GM23338 (cell line): Measurements from ENCODE around the gene SPATC1L. TPM values are rescaled to one million over a fixed set of nuclear protein-coding genes. Genes with fewer than 3 reads are reported as not detected.
A peak's percentile ranks its signal among the peaks of the same experiment; 100 is the strongest.
"Not testable (repeated sequence)": the region's sequence is repeated elsewhere in the genome, so short reads cannot be mapped to it uniquely, and the experiment has no call there.

Experiments
- ATAC-seq: fragments of 200-7000 bp; cut with Tn5 transposase; 3 replicates; pipeline ENCODE4 v1.9.1; 2020
- DNase-seq: peaks from one replicate; pipeline ENCODE4 v3.0.0-alpha.2; 2015; ENCODE audit warnings: low spot score
- H2AFZ ChIP-seq: fragments of 200-600 bp; sonication (generic); 2 replicates; pipeline ENCODE4 v1.8.0; 2016; ENCODE audit warnings: antibody characterized with exemption, mild to moderate bottlenecking, moderate library complexity
- H3F3A ChIP-seq: fragments of 200-600 bp; sonication (generic); replicated peaks from 2 replicates; pipeline ENCODE4 v1.8.0; 2017; ENCODE audit warnings: antibody characterized with exemption, mixed run types, low read depth
- H3K27ac ChIP-seq: fragments of 200-600 bp; sonication (generic); 2 replicates; pipeline ENCODE4 v1.6.1; 2016; ENCODE audit warnings: low read depth
- H3K27me3 ChIP-seq: fragments of 200-600 bp; sonication (generic); 2 replicates; pipeline ENCODE4 v1.8.0; 2016; ENCODE audit warnings: mild to moderate bottlenecking, mixed run types, moderate library complexity; ENCODE audit not compliant: insufficient read depth
- H3K36me3 ChIP-seq: fragments of 200-600 bp; sonication (generic); 2 replicates; pipeline ENCODE4 v1.8.0; 2016; ENCODE audit warnings: mild to moderate bottlenecking; ENCODE audit not compliant: insufficient read depth
- H3K4me1 ChIP-seq: fragments of 200-600 bp; sonication (generic); 2 replicates; pipeline ENCODE4 v1.8.0; 2016; ENCODE audit warnings: mild to moderate bottlenecking, moderate library complexity; ENCODE audit not compliant: insufficient read depth
- H3K4me2 ChIP-seq: fragments of 200-600 bp; sonication (generic); 2 replicates; pipeline ENCODE4 v1.7.1; 2017; ENCODE audit warnings: mixed run types
- H3K4me3 ChIP-seq: fragments of 200-600 bp; sonication (generic); 2 replicates; pipeline ENCODE4 v1.6.1; 2016; ENCODE audit warnings: mixed run types
- H3K79me2 ChIP-seq: fragments of 200-600 bp; sonication (generic); replicated peaks from 2 replicates; pipeline ENCODE4 v1.8.0; 2017; ENCODE audit warnings: mild to moderate bottlenecking; ENCODE audit not compliant: insufficient read depth
- H3K9me2 ChIP-seq: fragments of 200-600 bp; sonication (generic); 2 replicates; pipeline ENCODE4 v1.8.0; 2017; ENCODE audit not compliant: insufficient read depth
- H4K20me1 ChIP-seq: fragments of 200-600 bp; sonication (generic); replicated peaks from 2 replicates; pipeline ENCODE4 v1.8.0; 2017; ENCODE audit warnings: mild to moderate bottlenecking; ENCODE audit not compliant: insufficient read depth
- H3K27ac Mint-ChIP-seq: 2 replicates; pipeline ENCODE4 v1.8.0; 2020; ENCODE audit warnings: inconsistent platforms, mild to moderate bottlenecking, moderate library complexity, mixed read lengths
- H3K27me3 Mint-ChIP-seq: 3 replicates; pipeline ENCODE4 v1.8.0; 2022; ENCODE audit warnings: low read depth, mild to moderate bottlenecking, moderate library complexity, mixed read lengths, inconsistent platforms; ENCODE audit not compliant: insufficient read depth, poor library complexity
- H3K36me3 Mint-ChIP-seq: 3 replicates; pipeline ENCODE4 v1.8.0; 2021; ENCODE audit warnings: low read depth, mild to moderate bottlenecking, inconsistent platforms, moderate library complexity, mixed read lengths
- H3K4me1 Mint-ChIP-seq: 3 replicates; pipeline ENCODE4 v1.8.0; 2020; ENCODE audit warnings: mild to moderate bottlenecking, inconsistent platforms, mixed read lengths
- H3K4me3 Mint-ChIP-seq: 3 replicates; pipeline ENCODE4 v1.8.0; 2021; ENCODE audit warnings: moderate library complexity, mild to moderate bottlenecking, inconsistent platforms, mixed read lengths
- H3K9me3 Mint-ChIP-seq: 3 replicates; pipeline ENCODE4 v1.8.0; 2020; ENCODE audit warnings: moderate library complexity, mild to moderate bottlenecking, inconsistent platforms, mixed read lengths
- CREB1 ChIP-seq: fragments of 250-450 bp; sonication (Bioruptor Pico); IDR thresholded peaks from 2 replicates; pipeline ENCODE4 v1.5.0; 2020; ENCODE audit warnings: low read depth, mild to moderate bottlenecking, moderate library complexity
- CTCF ChIP-seq, 2 experiments: fragments of 200-600 bp in 1 of 2; sonication (generic) in 1 of 2; conservative IDR thresholded peaks; 2 replicates each; pipeline versions ENCODE4 v1.5.1 to v1.6.1; 2016 to 2017; ENCODE audit warnings: antibody characterized with exemption in 2 of 2, low read depth in 2 of 2, mild to moderate bottlenecking in 2 of 2, moderate library complexity in 1 of 2
- EZH2 ChIP-seq: fragments of 200-600 bp; sonication (generic); IDR thresholded peaks from one replicate; pipeline ENCODE4 v1.8.0; 2017; ENCODE audit warnings: antibody characterized with exemption, mild to moderate bottlenecking, low read depth; ENCODE audit not compliant: unreplicated experiment
- EZH2phosphoT487 ChIP-seq: fragments of 200-600 bp; sonication (generic); IDR thresholded peaks from one replicate; pipeline ENCODE4 v1.8.1; 2018; ENCODE audit warnings: antibody characterized with exemption; ENCODE audit not compliant: unreplicated experiment
- JUNB ChIP-seq: IDR thresholded peaks from one replicate; pipeline ENCODE4 v1.6.1; 2016; ENCODE audit warnings: antibody characterized with exemption; ENCODE audit not compliant: unreplicated experiment
- NANOG ChIP-seq: IDR thresholded peaks from 2 replicates; pipeline ENCODE4 v1.6.1; 2016; ENCODE audit warnings: antibody characterized with exemption, borderline replicate concordance
- POLR2AphosphoS5 ChIP-seq: IDR thresholded peaks from 2 replicates; pipeline ENCODE4 v1.6.1; 2016; ENCODE audit warnings: antibody characterized with exemption, low read depth
- STAT1 ChIP-seq: IDR thresholded peaks from one replicate; pipeline ENCODE4 v1.6.1; 2016; ENCODE audit warnings: antibody characterized with exemption; ENCODE audit not compliant: unreplicated experiment
- ZNF114 ChIP-seq: fragments of 250-450 bp; sonication (Bioruptor Pico); IDR thresholded peaks from 2 replicates; pipeline ENCODE4 v1.5.0; 2020; ENCODE audit warnings: mild to moderate bottlenecking, moderate library complexity
- ZNF331 ChIP-seq: fragments of 250-450 bp; sonication (Bioruptor Pico); IDR thresholded peaks from 2 replicates; pipeline ENCODE4 v1.5.0; 2020; ENCODE audit warnings: low read depth, mild to moderate bottlenecking, moderate library complexity
- polyA plus RNA-seq: library from polyadenylated mRNA; unstranded; fragments of >200 nt; fragmentation: Nextera tagmentation; extraction: Ambion mirVana; gene quantifications from 2 replicates; pipeline ENCODE4 v1.2.1, GENCODE V29; 2016
- total RNA-seq: library from RNA; depleted of rRNA; stranded (reverse); fragments of >200 nt; shearing (Covaris generic); gene quantifications from 2 replicates; pipeline ENCODE4 v1.2.3, GENCODE V29; 2014
- TF ChIP-seq, protein P1 (sequence below): fragments of 250-450 bp; sonication (Bioruptor Pico); IDR thresholded peaks from 2 replicates; pipeline ENCODE4 v1.5.0; 2020; ENCODE audit warnings: mild to moderate bottlenecking, moderate library complexity
- TF ChIP-seq, protein P2 (sequence below): IDR thresholded peaks from one replicate; pipeline ENCODE4 v1.6.1; 2018; ENCODE audit warnings: antibody characterized with exemption; ENCODE audit not compliant: unreplicated experiment

Gene SPATC1L
- total and polyA plus RNA-seq, 2 experiments from 2014 or later = 37.6 to 70.2 TPM

- H2AFZ ChIP-seq, DNase-seq, ATAC-seq, H3K4me3 Mint-ChIP-seq, H3K4me2 ChIP-seq, H3K9me2 ChIP-seq, H3K27ac ChIP-seq, H3K27ac Mint-ChIP-seq, H3K4me3 ChIP-seq, H3K27me3 Mint-ChIP-seq, H3K27me3 ChIP-seq: not testable (repeated sequence)
- Histone ChIP-seq H3K79me2 (peaks cover 92% of the 10 kb centered on the region), H3K4me1 (peaks cover 17% of the 10 kb centered on the region), H3K36me3 (peaks cover 10% of the 10 kb centered on the region), H4K20me1 (peaks cover 37% of the 10 kb centered on the region), H3F3A (peaks cover 11% of the 10 kb centered on the region; the same call in 1 of the 2 replicates)
- peaks cover 51% of the 10 kb centered on the region for H3K36me3 Mint-ChIP-seq
- peaks cover 22% of the 10 kb centered on the region for H3K9me3 Mint-ChIP-seq
- H3K4me1 Mint-ChIP-seq = peaks cover 17% of the 10 kb centered on the region
These were observed 39.4 kb upstream of the SPATC1L start for GRCh38 chr21:46223661-46224060.

GRCh38 chr21:46223217-46223616, 39.0 kb upstream of the SPATC1L start:
- H3K36me3 ChIP-seq = peaks cover 10% of the 10 kb centered on the region
- H2AFZ ChIP-seq = no peak overlapping the region
- ATAC-seq (no peak), DNase-seq (no peak)
- H3F3A ChIP-seq = peaks cover 11% of the 10 kb centered on the region; the same call in 1 of the 2 replicates
- no peaks in the 10 kb centered on the region for H3K9me2 ChIP-seq
- H3K27ac ChIP-seq = 0 out of 2 replicates have a peak overlapping the region, but pooled peaks have one; percentile 32
- peaks cover 51% of the 10 kb centered on the region for H3K36me3 Mint-ChIP-seq
- peaks cover 2% of the 10 kb centered on the region for H3K27me3 Mint-ChIP-seq
- peaks cover 17% of the 10 kb centered on the region for H3K4me1 ChIP-seq
- no peaks in the 10 kb centered on the region for H3K27me3 ChIP-seq
- H3K4me3 Mint-ChIP-seq = no peak overlapping the region
- H3K79me2 ChIP-seq = peaks cover 95% of the 10 kb centered on the region
- H3K4me1 Mint-ChIP-seq = peaks cover 17% of the 10 kb centered on the region
- H3K9me3 Mint-ChIP-seq = peaks cover 22% of the 10 kb centered on the region
- no peak overlapping the region for H3K4me2 ChIP-seq
- H3K4me3 ChIP-seq = no peak overlapping the region
- H3K27ac Mint-ChIP-seq = no peak overlapping the region
- peaks cover 42% of the 10 kb centered on the region for H4K20me1 ChIP-seq
- TF ChIP-seq CTCF (conservative IDR thresholded peaks at IDR 0.05; ENCODE audit: low read depth in 2 of 2) (no peak), STAT1 (no peak), NANOG (no peak), CREB1 (no peak), POLR2AphosphoS5 (no peak), ZNF331 (CRISPR knock-in tag) (no peak), JUNB (no peak), EZH2phosphoT487 (no peak), ZNF114 (no peak), EZH2 (no peak)
- TF ChIP-seq, protein P1, sequence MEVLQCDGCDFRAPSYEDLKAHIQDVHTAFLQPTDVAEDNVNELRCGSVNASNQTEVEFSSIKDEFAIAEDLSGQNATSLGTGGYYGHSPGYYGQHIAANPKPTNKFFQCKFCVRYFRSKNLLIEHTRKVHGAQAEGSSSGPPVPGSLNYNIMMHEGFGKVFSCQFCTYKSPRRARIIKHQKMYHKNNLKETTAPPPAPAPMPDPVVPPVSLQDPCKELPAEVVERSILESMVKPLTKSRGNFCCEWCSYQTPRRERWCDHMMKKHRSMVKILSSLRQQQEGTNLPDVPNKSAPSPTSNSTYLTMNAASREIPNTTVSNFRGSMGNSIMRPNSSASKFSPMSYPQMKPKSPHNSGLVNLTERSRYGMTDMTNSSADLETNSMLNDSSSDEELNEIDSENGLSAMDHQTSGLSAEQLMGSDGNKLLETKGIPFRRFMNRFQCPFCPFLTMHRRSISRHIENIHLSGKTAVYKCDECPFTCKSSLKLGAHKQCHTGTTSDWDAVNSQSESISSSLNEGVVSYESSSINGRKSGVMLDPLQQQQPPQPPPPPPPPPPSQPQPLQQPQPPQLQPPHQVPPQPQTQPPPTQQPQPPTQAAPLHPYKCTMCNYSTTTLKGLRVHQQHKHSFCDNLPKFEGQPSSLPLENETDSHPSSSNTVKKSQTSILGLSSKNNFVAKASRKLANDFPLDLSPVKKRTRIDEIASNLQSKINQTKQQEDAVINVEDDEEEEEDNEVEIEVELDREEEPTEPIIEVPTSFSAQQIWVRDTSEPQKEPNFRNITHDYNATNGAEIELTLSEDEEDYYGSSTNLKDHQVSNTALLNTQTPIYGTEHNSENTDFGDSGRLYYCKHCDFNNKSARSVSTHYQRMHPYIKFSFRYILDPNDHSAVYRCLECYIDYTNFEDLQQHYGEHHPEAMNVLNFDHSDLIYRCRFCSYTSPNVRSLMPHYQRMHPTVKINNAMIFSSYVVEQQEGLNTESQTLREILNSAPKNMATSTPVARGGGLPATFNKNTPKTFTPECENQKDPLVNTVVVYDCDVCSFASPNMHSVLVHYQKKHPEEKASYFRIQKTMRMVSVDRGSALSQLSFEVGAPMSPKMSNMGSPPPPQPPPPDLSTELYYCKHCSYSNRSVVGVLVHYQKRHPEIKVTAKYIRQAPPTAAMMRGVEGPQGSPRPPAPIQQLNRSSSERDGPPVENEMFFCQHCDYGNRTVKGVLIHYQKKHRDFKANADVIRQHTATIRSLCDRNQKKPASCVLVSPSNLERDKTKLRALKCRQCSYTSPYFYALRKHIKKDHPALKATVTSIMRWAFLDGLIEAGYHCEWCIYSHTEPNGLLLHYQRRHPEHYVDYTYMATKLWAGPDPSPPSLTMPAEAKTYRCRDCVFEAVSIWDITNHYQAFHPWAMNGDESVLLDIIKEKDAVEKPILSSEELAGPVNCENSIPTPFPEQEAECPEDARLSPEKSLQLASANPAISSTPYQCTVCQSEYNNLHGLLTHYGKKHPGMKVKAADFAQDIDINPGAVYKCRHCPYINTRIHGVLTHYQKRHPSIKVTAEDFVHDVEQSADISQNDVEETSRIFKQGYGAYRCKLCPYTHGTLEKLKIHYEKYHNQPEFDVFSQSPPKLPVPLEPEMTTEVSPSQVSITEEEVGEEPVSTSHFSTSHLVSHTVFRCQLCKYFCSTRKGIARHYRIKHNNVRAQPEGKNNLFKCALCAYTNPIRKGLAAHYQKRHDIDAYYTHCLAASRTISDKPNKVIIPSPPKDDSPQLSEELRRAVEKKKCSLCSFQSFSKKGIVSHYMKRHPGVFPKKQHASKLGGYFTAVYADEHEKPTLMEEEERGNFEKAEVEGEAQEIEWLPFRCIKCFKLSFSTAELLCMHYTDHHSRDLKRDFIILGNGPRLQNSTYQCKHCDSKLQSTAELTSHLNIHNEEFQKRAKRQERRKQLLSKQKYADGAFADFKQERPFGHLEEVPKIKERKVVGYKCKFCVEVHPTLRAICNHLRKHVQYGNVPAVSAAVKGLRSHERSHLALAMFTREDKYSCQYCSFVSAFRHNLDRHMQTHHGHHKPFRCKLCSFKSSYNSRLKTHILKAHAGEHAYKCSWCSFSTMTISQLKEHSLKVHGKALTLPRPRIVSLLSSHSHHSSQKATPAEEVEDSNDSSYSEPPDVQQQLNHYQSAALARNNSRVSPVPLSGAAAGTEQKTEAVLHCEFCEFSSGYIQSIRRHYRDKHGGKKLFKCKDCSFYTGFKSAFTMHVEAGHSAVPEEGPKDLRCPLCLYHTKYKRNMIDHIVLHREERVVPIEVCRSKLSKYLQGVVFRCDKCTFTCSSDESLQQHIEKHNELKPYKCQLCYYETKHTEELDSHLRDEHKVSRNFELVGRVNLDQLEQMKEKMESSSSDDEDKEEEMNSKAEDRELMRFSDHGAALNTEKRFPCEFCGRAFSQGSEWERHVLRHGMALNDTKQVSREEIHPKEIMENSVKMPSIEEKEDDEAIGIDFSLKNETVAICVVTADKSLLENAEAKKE (CRISPR knock-in tag) = no peak
- TF ChIP-seq, protein P2, sequence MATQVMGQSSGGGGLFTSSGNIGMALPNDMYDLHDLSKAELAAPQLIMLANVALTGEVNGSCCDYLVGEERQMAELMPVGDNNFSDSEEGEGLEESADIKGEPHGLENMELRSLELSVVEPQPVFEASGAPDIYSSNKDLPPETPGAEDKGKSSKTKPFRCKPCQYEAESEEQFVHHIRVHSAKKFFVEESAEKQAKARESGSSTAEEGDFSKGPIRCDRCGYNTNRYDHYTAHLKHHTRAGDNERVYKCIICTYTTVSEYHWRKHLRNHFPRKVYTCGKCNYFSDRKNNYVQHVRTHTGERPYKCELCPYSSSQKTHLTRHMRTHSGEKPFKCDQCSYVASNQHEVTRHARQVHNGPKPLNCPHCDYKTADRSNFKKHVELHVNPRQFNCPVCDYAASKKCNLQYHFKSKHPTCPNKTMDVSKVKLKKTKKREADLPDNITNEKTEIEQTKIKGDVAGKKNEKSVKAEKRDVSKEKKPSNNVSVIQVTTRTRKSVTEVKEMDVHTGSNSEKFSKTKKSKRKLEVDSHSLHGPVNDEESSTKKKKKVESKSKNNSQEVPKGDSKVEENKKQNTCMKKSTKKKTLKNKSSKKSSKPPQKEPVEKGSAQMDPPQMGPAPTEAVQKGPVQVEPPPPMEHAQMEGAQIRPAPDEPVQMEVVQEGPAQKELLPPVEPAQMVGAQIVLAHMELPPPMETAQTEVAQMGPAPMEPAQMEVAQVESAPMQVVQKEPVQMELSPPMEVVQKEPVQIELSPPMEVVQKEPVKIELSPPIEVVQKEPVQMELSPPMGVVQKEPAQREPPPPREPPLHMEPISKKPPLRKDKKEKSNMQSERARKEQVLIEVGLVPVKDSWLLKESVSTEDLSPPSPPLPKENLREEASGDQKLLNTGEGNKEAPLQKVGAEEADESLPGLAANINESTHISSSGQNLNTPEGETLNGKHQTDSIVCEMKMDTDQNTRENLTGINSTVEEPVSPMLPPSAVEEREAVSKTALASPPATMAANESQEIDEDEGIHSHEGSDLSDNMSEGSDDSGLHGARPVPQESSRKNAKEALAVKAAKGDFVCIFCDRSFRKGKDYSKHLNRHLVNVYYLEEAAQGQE = no peak
